Stimulated activated naive B cell treated with anti-CD40 and anti-IgM and Interleukin-4, amounts not matched to agents 10 μg/mL and 1 μg/mL and 100 μg/mL, for 72 hours (primary cell): ENCODE data around the gene C6orf141.

Source experiments
- ATAC-seq, 2 donors: fragments of 150-1000 bp; cut with Tn5 transposase; replicated peaks; 2 replicates each; pipeline ENCODE4 v1.10.0; 2021; ENCODE audit warnings: moderate library complexity in 1 of 2
- DNase-seq: peaks from one replicate; pipeline ENCODE4 v3.0.0; 2021
- H3K27ac Mint-ChIP-seq: one replicate; pipeline ENCODE4 v1.8.0; 2022; ENCODE audit warnings: mild to moderate bottlenecking, mixed read lengths
- H3K27me3 Mint-ChIP-seq, 2 donors: one replicate each; pipeline ENCODE4 v1.8.0; 2022; ENCODE audit warnings: mixed read lengths in 2 of 2
- H3K36me3 Mint-ChIP-seq, 2 donors: one replicate each; pipeline ENCODE4 v1.8.0; 2022; ENCODE audit warnings: mixed read lengths in 2 of 2, mild to moderate bottlenecking in 1 of 2
- H3K4me1 Mint-ChIP-seq, 2 donors: one replicate each; pipeline ENCODE4 v1.8.0; 2022; ENCODE audit warnings: mixed read lengths in 2 of 2, mild to moderate bottlenecking in 1 of 2
- H3K4me3 Mint-ChIP-seq, 2 donors: one replicate each; pipeline ENCODE4 v1.8.0; 2022; ENCODE audit warnings: mild to moderate bottlenecking in 2 of 2, mixed read lengths in 2 of 2, moderate library complexity in 1 of 2
- H3K9me3 Mint-ChIP-seq, 2 donors: one replicate each; pipeline ENCODE4 v1.8.0; 2022; ENCODE audit warnings: mixed read lengths in 2 of 2, mild to moderate bottlenecking in 1 of 2

Gene C6orf141

DNA sequence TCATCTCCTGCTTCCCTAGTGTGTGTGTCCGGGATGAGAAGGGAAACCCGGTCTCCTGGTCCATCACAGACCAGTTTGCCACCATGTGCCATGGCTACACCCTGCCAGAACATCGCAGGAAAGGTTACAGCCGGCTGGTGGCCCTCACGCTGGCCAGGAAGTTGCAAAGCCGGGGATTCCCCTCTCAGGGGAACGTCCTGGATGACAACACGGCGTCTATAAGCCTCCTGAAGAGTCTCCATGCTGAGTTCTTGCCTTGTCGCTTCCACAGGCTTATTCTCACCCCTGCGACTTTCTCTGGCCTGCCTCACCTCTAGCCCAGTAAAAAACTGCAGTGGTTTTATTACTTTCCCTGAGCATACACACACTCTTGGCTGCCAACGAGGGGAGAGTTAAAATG, 23.9 kb upstream of the C6orf141 start:
- DNase-seq = no peak
- H3K36me3 Mint-ChIP-seq = no peaks in the 10 kb centered on the region
- no peak for ATAC-seq
- H3K9me3 Mint-ChIP-seq = no peaks in the 10 kb centered on the region
- peaks cover 8 to 14% of the 10 kb centered on the region in 2 donors for H3K27me3 Mint-ChIP-seq
- H3K27ac Mint-ChIP-seq = no peak overlapping the region
- H3K4me1 Mint-ChIP-seq = no peaks in the 10 kb centered on the region
- H3K4me3 Mint-ChIP-seq = no peak overlapping the region

GRCh38 chr6:49527320-49527719, 23.1 kb upstream of the C6orf141 start:
- no peaks in the 10 kb centered on the region for H3K9me3 Mint-ChIP-seq

GRCh38 chr6:49528571-49528970, 21.9 kb upstream of the C6orf141 start:
- no peak overlapping the region for H3K4me3 Mint-ChIP-seq
- no peak overlapping the region for H3K27ac Mint-ChIP-seq
- ATAC-seq (no peak), DNase-seq (no peak)
- peaks cover 14 to 23% of the 10 kb centered on the region in 2 donors for H3K27me3 Mint-ChIP-seq
- H3K9me3 Mint-ChIP-seq = no peaks in the 10 kb centered on the region
- no peaks in the 10 kb centered on the region for H3K36me3 Mint-ChIP-seq
- no peaks in the 10 kb centered on the region for H3K4me1 Mint-ChIP-seq

More at GRCh38 chr6:49527320-49527719, 23.1 kb upstream of the C6orf141 start:
- DNase-seq (no peak), ATAC-seq (no peak)
- H3K27me3 Mint-ChIP-seq = peaks cover 14 to 21% of the 10 kb centered on the region in 2 donors
- no peaks in the 10 kb centered on the region for H3K36me3 Mint-ChIP-seq
- H3K4me1 Mint-ChIP-seq = no peaks in the 10 kb centered on the region
- H3K4me3 Mint-ChIP-seq = no peak overlapping the region
- no peak overlapping the region for H3K27ac Mint-ChIP-seq

- no peaks in the 10 kb centered on the region for H3K4me1 Mint-ChIP-seq
- no peak overlapping the region for H3K27ac Mint-ChIP-seq
- peaks cover 14 to 23% of the 10 kb centered on the region in 2 donors for H3K27me3 Mint-ChIP-seq
- no peaks in the 10 kb centered on the region for H3K36me3 Mint-ChIP-seq
- no peak for DNase-seq
- H3K9me3 Mint-ChIP-seq = no peaks in the 10 kb centered on the region
- no peak for ATAC-seq
- no peak overlapping the region for H3K4me3 Mint-ChIP-seq
Measured at GRCh38 chr6:49530141-49530776, 20.2 kb upstream of the C6orf141 start.

DNA sequence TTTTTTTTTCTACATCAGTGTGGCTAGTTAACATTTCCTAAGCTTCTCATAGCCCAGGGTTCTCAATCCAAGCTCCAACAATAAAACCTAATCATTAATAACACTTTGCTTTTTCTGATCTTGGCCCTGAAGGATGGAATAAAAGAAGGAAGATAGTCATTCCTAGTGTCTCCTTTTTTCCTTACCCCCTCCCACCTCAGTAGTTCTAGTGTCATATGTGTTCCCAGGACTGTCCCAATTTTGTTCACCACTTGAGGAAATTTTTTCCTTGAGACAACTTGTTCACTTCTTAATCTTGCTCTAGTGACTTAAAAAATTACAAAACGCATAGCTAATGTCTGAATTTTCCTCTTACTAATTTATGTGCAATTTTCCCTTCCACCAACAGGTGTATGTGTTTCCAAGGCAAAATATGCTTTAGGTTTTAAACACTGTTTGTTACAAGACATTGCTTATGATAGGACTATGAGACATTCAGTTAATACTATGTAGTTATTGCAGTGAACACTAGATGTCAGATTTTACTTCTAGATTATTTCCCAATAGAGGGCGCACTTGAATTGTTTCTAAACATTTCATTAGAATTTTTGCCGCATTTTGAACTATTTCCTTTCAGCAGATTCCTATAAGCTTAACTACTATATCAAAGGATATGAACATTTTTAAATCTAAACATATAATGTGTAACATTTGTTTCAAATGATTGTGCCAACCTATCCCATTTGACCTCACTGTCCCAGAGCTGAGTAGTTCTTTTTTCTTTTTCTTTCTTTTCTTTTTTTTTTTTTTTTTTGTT, 18.5 kb upstream of the C6orf141 start:
- no peaks in the 10 kb centered on the region for H3K9me3 Mint-ChIP-seq
- no peaks in the 10 kb centered on the region for H3K4me1 Mint-ChIP-seq
- H3K4me3 Mint-ChIP-seq = peak overlapping the region in 1 of 2 donors; percentile 32
- ATAC-seq = peak; percentile 63 to 84
- no peaks in the 10 kb centered on the region for H3K36me3 Mint-ChIP-seq
- H3K27me3 Mint-ChIP-seq = peaks cover 14 to 23% of the 10 kb centered on the region in 2 donors
- no peak for DNase-seq
- no peak overlapping the region for H3K27ac Mint-ChIP-seq

DNA sequence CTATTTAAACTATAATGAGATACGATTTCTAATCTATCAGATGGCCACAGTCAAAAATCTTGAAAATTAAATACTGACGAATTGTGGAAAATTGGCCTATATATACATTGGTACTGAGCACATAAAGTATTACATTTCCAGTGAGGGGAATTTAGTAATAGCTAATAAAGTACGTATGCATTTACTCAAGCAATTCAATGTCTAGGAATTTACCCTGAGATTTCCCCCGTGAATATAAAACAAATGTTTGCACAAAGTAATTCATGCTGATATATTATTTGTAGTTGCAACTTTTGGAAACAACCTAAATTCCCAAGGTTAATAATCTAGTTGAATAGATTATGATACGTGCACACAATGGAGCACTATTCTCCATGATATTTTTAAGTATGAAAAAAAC, 14.7 kb upstream of the C6orf141 start:
- ATAC-seq (no peak), DNase-seq (no peak)
- no peaks in the 10 kb centered on the region for H3K4me1 Mint-ChIP-seq
- no peak overlapping the region for H3K4me3 Mint-ChIP-seq
- H3K27ac Mint-ChIP-seq = no peak overlapping the region
- H3K36me3 Mint-ChIP-seq = no peaks in the 10 kb centered on the region
- H3K9me3 Mint-ChIP-seq = no peaks in the 10 kb centered on the region
- H3K27me3 Mint-ChIP-seq = peaks cover 6 to 12% of the 10 kb centered on the region in 2 donors

GRCh38 chr6:49539102-49539501, 11.4 kb upstream of the C6orf141 start:
- H3K9me3 Mint-ChIP-seq = no peaks in the 10 kb centered on the region
- no peaks in the 10 kb centered on the region for H3K4me1 Mint-ChIP-seq
- H3K27ac Mint-ChIP-seq = no peak overlapping the region
- no peak overlapping the region for H3K4me3 Mint-ChIP-seq
- no peaks in the 10 kb centered on the region for H3K36me3 Mint-ChIP-seq
- no peak for DNase-seq
- ATAC-seq = no peak
- H3K27me3 Mint-ChIP-seq = no peaks in the 10 kb centered on the region

DNA sequence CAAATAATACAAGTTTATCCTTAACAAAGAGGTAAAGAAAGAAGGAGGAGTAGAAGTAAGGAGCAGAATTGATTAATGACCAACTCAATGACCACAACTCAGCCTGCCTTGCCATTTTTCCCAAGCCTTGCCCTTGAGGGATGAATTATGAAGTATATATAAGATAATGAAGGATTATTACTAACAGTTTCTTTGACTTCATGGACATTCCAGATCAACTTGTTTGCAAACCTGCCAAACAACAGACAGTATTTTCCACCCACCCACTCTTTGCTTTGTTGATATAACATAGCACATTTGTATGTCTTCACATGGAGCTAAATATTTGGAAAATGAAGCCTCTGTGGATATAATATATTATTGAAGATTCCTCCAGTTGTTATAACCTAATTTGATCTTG, 9.9 kb upstream of the C6orf141 start:
- Mint-ChIP-seq H3K9me3 (no peaks in the 10 kb centered on the region), H3K27me3 (no peaks in the 10 kb centered on the region), H3K4me1 (no peaks in the 10 kb centered on the region), H3K36me3 (no peaks in the 10 kb centered on the region), H3K4me3 (no peak overlapping the region), H3K27ac (no peak overlapping the region)
- no peak for DNase-seq
- ATAC-seq = no peak

DNA sequence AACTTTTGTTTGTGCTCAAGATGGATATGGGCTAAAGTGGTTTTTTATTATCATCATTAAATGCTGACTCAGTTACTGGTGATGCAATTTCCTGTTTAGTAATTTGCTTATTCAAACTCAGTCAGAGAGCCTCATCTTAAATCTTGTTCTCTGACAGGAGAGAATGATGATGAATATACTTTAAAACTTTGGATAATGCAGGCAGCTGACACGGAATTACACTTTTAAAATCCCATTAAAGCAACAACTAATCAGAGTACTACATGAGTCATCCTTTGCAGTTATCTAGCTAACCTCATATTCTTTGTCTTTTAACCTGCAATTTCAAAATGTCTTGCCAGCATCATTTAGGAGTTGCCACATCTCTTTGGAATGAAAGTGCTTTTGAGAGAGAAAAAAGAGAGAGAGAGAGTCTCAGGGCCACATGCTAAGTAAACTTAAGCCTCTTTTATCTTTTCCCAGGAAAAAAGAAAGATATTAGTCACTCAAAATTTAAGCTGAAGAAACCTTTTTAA, 9.2 kb upstream of the C6orf141 start:
- Mint-ChIP-seq H3K27ac (no peak overlapping the region), H3K9me3 (no peaks in the 10 kb centered on the region), H3K36me3 (no peaks in the 10 kb centered on the region), H3K4me1 (no peaks in the 10 kb centered on the region), H3K27me3 (no peaks in the 10 kb centered on the region), H3K4me3 (no peak overlapping the region)
- DNase-seq (no peak), ATAC-seq (no peak)

DNA sequence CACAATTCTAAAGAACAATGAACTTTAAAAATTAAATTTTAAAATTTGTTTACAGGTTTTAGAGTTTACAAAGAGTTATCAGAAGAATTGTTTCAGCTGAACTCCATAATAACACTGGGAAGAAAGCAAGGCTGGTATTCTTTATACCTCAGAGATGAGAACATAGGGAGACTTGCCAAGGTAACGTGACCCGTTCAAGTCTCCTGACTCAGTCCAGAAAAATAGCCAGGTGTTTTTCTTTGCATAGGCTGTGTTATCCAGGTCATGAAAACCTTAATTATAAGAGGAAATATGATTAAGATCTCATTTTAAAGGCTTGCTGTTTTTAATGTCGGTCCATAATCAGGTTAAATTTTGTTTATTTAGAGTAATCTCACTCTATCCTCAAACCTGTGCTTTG, 8.5 kb upstream of the C6orf141 start:
- Mint-ChIP-seq H3K9me3 (no peaks in the 10 kb centered on the region), H3K4me3 (no peak overlapping the region), H3K27ac (no peak overlapping the region), H3K36me3 (no peaks in the 10 kb centered on the region), H3K4me1 (no peaks in the 10 kb centered on the region), H3K27me3 (no peaks in the 10 kb centered on the region)
- no peak for ATAC-seq
- DNase-seq = no peak

GRCh38 chr6:49543087-49543858, 7.2 kb upstream of the C6orf141 start:
- ATAC-seq (no peak), DNase-seq (no peak)
- Mint-ChIP-seq H3K9me3 (no peaks in the 10 kb centered on the region), H3K27me3 (no peaks in the 10 kb centered on the region), H3K27ac (no peak overlapping the region), H3K4me1 (no peaks in the 10 kb centered on the region), H3K36me3 (no peaks in the 10 kb centered on the region), H3K4me3 (no peak overlapping the region)

DNA sequence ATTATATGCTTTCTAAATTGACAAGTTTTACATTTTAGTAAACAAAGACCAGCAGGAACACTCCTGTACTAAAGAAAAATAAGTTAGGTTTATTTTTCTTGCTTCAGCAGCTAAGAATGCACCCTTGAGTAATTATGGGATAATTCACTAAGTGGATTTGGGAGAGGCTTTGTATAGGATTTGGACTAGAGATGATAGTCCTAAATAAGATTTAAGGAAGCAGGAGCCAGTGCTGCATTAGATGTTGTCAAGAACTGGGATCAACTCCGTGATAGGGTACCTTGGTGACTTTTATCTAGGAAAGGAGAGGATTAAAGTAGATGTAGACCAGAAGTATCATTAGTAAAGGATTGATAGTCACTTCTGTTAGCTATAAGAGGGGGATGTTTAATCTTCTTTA, 4.1 kb upstream of the C6orf141 start:
- Mint-ChIP-seq H3K36me3 (no peaks in the 10 kb centered on the region), H3K9me3 (no peaks in the 10 kb centered on the region), H3K4me3 (no peak overlapping the region), H3K27ac (no peak overlapping the region), H3K4me1 (peaks cover 8 to 14% of the 10 kb centered on the region in 2 donors), H3K27me3 (peaks cover 14 to 29% of the 10 kb centered on the region in 2 donors)
- no peak for DNase-seq
- ATAC-seq = no peak

- DNase-seq (no peak), ATAC-seq (no peak)
- H3K36me3 Mint-ChIP-seq = no peaks in the 10 kb centered on the region
- H3K4me3 Mint-ChIP-seq = no peak overlapping the region
- H3K27me3 Mint-ChIP-seq = peaks cover 20 to 36% of the 10 kb centered on the region in 2 donors
- peaks cover 16 to 21% of the 10 kb centered on the region in 2 donors for H3K4me1 Mint-ChIP-seq
- no peak overlapping the region for H3K27ac Mint-ChIP-seq
- H3K9me3 Mint-ChIP-seq = no peaks in the 10 kb centered on the region
Measured at GRCh38 chr6:49548613-49549304, 1.7 kb upstream of the C6orf141 start.
